ENCODE results near the gene EIF3L.

- TF ChIP-seq GATA2 (IDR thresholded peaks at IDR 0.05; ENCODE audit: low read depth, low read length) (no peak), GATA3 (IDR thresholded peaks at IDR 0.05; ENCODE audit: low read depth, low read length) (no peak)
Observed at GRCh38 chr22:37925330-37925729, 76.1 kb downstream of the EIF3L start.

All from SH-SY5Y (cell line).